Activated gamma-delta T cell treated with anti-CD3 and anti-CD28 coated beads, Interleukin-2, amount 50 U/mL, for 16 hours (primary cell): Measurements from ENCODE around the gene BATF3.

Source experiments
- DNase-seq: peaks from one replicate; pipeline ENCODE4 v3.0.0-alpha.2; 2020; ENCODE audit warnings: low read depth

BATF3 gene

GRCh38 chr1:212703991-212704564 is 4.4 kb upstream of the BATF3 start:
- no peak for DNase-seq

- DNase-seq, result no peak
Measured at GRCh38 chr1:212702672-212703071, 3.0 kb upstream of the BATF3 start.

- no peak for DNase-seq
Measured at GRCh38 chr1:212701910-212702309, 2.3 kb upstream of the BATF3 start.

GRCh38 chr1:212700892-212701819 is 1.5 kb upstream of the BATF3 start:
- no peak for DNase-seq

- DNase-seq, result peak; percentile 56
Measured at GRCh38 chr1:212700223-212700891, 717 bp upstream of the BATF3 start.

- peak; percentile 15 for DNase-seq
Measured at GRCh38 chr1:212699104-212699624, 476 bp downstream of the BATF3 start.

GRCh38 chr1:212698467-212699103 is 1.1 kb downstream of the BATF3 start:
- DNase-seq, result no peak

GRCh38 chr1:212696721-212697331 is 2.8 kb downstream of the BATF3 start:
- no peak for DNase-seq

GRCh38 chr1:212692774-212693644 is 6.6 kb downstream of the BATF3 start:
- no peak for DNase-seq

GRCh38 chr1:212691561-212692071 is 8.0 kb downstream of the BATF3 start:
- no peak for DNase-seq

- no peak for DNase-seq
Measured at GRCh38 chr1:212690816-212691403, 8.7 kb downstream of the BATF3 start.

GRCh38 chr1:212689758-212690529 is 9.7 kb downstream of the BATF3 start:
- no peak for DNase-seq

GRCh38 chr1:212689196-212689725 is 10.4 kb downstream of the BATF3 start:
- no peak for DNase-seq

GRCh38 chr1:212688341-212689047 is 11.1 kb downstream of the BATF3 start:
- no peak for DNase-seq

- DNase-seq, result no peak
Measured at GRCh38 chr1:212687811-212688210, 11.8 kb downstream of the BATF3 start.

- no peak for DNase-seq
Measured at GRCh38 chr1:212686591-212686990, 13.0 kb downstream of the BATF3 start.

GRCh38 chr1:212686069-212686468 is 13.6 kb downstream of the BATF3 start:
- DNase-seq, result no peak

GRCh38 chr1:212685429-212685828 is 14.2 kb downstream of the BATF3 start:
- no peak for DNase-seq
